Measurements from ENCODE around the gene SH2D3C.

DNA sequence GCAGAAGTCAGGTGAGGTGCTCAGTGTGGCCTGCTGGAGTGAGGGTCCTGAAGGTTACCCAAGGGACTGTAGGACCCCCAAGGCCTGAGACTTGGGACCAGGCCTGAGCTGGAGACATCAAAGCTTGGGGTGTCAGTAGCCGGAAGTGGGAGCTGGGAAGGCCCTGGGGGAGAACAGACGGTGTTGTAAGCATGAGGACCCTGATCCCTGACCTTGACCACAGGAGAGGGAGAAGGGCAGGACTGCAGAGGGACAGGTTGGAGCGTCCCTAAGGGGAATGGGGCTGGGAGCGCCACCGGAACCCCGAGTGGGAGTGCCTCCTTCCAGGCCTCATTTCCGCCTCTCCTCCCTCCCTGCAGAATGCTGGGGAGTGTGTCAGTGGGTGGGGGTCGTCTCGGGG lies 62.1 kb downstream of the SH2D3C start:
- TF ChIP-seq, protein P1, sequence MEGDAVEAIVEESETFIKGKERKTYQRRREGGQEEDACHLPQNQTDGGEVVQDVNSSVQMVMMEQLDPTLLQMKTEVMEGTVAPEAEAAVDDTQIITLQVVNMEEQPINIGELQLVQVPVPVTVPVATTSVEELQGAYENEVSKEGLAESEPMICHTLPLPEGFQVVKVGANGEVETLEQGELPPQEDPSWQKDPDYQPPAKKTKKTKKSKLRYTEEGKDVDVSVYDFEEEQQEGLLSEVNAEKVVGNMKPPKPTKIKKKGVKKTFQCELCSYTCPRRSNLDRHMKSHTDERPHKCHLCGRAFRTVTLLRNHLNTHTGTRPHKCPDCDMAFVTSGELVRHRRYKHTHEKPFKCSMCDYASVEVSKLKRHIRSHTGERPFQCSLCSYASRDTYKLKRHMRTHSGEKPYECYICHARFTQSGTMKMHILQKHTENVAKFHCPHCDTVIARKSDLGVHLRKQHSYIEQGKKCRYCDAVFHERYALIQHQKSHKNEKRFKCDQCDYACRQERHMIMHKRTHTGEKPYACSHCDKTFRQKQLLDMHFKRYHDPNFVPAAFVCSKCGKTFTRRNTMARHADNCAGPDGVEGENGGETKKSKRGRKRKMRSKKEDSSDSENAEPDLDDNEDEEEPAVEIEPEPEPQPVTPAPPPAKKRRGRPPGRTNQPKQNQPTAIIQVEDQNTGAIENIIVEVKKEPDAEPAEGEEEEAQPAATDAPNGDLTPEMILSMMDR (IDR thresholded peaks at IDR 0.05 in 4 of 5, conservative IDR thresholded peaks at IDR 0.05 in 1 of 5): no peak
- TF ChIP-seq POLR2A (IDR thresholded peaks at IDR 0.05): no peak

Data from gastrocnemius medialis (tissue), 4 donors.